HG03025 (cell line): Measurements from ENCODE around the gene DLG2.

Experiments
- ATAC-seq: cut with Tn5 transposase; IDR thresholded peaks from one replicate; pipeline ENCODE4 v1.9.1; 2021; ENCODE audit warnings: mild to moderate bottlenecking, moderate library complexity; ENCODE audit not compliant: unreplicated experiment, low FRiP score

The DLG2 gene

GRCh38 chr11:83818349-83818748 is 1808.8 kb downstream of the DLG2 start:
- no peak for ATAC-seq

GRCh38 chr11:83816572-83817187 is 1810.5 kb downstream of the DLG2 start:
- ATAC-seq: no peak

- no peak for ATAC-seq
Observed at GRCh38 chr11:83815736-83816135, 1811.4 kb downstream of the DLG2 start.

DNA sequence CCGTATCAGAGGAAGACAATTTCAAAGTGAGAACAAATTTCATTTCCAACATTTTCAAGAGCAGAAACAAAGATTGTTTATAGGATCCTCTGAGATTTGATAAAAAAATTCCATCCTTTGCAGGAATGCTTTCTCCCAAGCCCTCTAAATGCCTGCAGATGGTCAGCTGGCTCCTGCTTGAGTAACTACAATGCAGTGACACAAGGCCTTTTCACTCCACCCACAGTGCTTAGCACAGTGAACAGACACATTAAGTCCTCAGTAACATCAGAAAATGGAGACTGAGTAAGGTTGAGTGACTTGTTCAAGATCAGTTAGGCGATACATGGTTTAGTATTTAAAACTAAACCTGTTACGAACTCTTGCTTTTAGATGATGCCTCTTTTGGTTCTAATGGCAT is 1813.8 kb downstream of the DLG2 start:
- ATAC-seq: no peak

GRCh38 chr11:83809274-83809673 is 1817.9 kb downstream of the DLG2 start:
- ATAC-seq: no peak

GRCh38 chr11:83801799-83802198 is 1825.3 kb downstream of the DLG2 start:
- ATAC-seq: no peak

- no peak for ATAC-seq
Observed at GRCh38 chr11:83793310-83793709, 1833.8 kb downstream of the DLG2 start.

GRCh38 chr11:83791557-83791956 is 1835.6 kb downstream of the DLG2 start:
- ATAC-seq: no peak

GRCh38 chr11:83785942-83786341 is 1841.2 kb downstream of the DLG2 start:
- ATAC-seq: no peak

DNA sequence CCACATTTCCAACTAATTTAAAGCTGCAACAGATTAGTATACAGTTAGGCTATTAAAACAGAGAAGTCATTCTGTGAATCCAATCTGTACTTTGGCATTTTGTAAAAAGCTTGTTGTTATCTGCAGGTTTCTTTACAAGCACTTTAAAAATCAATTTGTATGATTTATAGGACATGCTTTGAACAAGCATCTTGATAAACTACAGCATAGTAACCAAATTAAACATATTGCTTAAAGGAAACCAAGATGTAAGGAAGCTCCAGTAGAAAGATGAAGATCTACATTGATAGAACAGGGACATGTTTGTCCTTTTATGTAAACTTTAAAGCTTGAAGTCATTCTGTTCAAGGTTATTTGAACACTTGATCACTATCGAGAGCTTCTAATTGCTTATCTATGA is 1842.7 kb downstream of the DLG2 start:
- ATAC-seq: no peak

DNA sequence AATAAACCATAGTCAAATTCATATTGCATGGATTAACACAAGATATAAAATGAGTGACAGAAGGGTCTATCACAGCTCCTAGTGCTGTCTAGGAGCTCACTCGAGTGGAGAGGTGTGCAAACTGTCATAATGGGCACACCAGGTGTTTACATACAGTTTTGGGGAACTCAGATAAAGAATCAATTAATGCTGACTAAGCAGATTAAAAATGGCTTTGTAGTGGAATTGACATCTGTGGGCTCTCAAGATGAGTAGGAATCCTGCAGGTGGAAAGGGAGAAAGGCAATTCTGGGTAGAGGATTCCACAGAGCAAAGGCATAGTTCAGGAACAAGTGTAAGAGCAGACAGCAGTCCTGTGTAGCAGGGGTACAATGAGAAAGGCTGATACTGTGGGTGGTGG is 1844.8 kb downstream of the DLG2 start:
- ATAC-seq: no peak

GRCh38 chr11:83779876-83780275 is 1847.3 kb downstream of the DLG2 start:
- no peak for ATAC-seq

DNA sequence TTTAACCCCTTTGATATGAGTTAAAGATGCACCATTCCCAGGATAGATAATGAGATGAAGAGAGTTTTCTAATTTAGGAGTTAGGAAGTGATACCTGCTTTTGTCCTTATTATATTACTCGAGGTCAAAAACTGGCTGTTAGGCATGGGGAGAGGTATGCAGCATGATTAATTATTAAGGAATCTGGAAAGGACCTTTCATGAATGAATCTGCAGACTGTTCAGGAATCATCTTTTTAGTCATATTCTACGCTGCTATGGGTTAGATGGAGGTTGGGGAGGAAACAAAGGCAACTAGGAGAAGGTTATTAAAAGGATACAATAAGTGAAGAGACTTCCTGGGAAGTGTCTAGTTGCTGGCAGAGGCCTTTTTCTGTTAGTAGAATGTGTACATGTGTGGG is 1848.5 kb downstream of the DLG2 start:
- no peak for ATAC-seq

- ATAC-seq: no peak
Observed at GRCh38 chr11:83773950-83774880, 1852.9 kb downstream of the DLG2 start.

GRCh38 chr11:83768489-83768888 is 1858.7 kb downstream of the DLG2 start:
- ATAC-seq: no peak

DNA sequence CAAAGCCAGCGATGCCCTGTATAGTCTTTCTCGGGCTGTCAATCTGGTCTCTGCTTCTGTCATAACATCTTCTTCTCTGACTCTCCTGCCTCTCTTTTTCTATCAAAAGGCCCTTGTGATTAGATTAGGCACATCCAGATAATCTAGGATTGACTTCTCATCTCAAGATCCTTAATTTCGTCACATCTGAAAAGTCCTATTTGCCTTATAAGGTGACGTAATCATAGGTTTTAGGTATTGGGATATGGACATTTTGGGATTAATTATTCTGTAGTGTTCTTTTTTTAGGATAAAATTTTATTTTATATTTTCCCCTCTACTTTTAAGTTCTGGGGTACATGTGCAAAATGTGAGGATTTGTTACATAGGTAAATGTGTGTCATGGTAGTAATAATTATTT is 1860.2 kb downstream of the DLG2 start:
- ATAC-seq: no peak

GRCh38 chr11:83764643-83765042 is 1862.5 kb downstream of the DLG2 start:
- ATAC-seq: no peak

DNA sequence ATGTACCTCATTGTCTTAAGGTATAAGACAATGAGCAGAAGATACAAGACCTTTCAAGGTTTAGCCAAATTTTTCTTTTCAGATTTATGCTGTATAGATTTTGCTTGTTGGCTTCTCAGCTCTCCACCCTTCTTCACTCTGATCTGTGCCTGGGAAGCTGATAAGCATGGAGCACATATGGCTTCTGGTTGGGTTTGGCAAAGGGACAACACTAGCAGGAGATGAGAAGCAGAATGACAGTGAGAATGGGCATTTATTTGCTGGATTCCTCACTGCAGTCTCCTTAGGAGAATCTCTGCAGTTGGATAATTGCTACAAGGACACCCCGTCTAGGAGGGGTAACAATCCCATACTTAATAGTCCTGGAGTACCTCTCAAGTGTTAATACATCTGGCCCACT is 1866.2 kb downstream of the DLG2 start:
- ATAC-seq: no peak

- no peak for ATAC-seq
Observed at GRCh38 chr11:83759148-83759547, 1868.0 kb downstream of the DLG2 start.

DNA sequence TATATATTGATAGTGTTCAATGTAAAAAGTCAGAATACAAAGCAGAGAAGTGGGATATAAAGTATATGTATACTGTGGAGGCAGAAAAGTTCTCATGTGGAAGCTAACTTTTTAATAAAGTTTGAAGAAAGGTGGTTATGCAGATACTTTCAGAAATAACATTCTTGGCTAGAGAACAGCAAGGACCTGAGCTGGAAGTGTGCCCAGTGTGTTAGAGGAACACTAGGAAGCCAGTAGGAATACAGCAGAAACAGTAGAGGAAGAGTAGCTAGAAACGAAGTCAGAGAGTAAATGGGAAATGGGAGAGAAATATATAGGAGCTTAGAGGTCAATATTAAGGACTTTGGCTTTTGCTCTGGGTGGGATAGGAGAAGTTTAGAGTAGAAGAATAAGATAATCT is 1876.1 kb downstream of the DLG2 start:
- ATAC-seq: no peak

- no peak for ATAC-seq
Observed at GRCh38 chr11:83746921-83747585, 1880.1 kb downstream of the DLG2 start.
